SK-N-SH (cell line): Measurements from ENCODE around the gene C3AR1. TPM values are rescaled to one million over a fixed set of nuclear protein-coding genes. Genes with fewer than 3 reads are reported as not detected.

Experiments used
- CTCF ChIA-PET: fragments of 300-600, 350-600 bp; formaldehyde crosslinking; extraction: SDS; loops from one replicate; lab custom pipeline; 2021; lab: Yijun Ruan, JAX
- POLR2A ChIA-PET: fragments of 350-600 bp; sonication (Branson Sonifier 250); formaldehyde crosslinking; extraction: SDS; loops from one replicate; lab custom pipeline; 2020; ENCODE audit warnings: antibody characterized with exemption, inconsistent platforms; lab: Yijun Ruan, JAX
- DNase-seq: peaks from one replicate; pipeline ENCODE4 v3.0.0; 2012
- H2AFZ ChIP-seq: fragments of 200-600 bp; sonication (generic); 2 replicates; pipeline ENCODE4 v1.8.1; 2016; ENCODE audit warnings: antibody characterized with exemption, mild to moderate bottlenecking, low read depth
- H3F3A ChIP-seq: fragments of 200-600 bp; sonication (generic); replicated peaks from 2 replicates; pipeline ENCODE3; 2016; ENCODE audit warnings: antibody characterized with exemption, mild to moderate bottlenecking; ENCODE audit not compliant: insufficient read depth
- H3K27ac ChIP-seq, 2 experiments: fragments of 200-500 bp in 1 of 2; fragments of 200-600 bp in 1 of 2; sonication (Bioruptor generic) in 1 of 2; sonication (generic), shearing (Covaris generic) in 1 of 2; 2 replicates each; pipeline versions ENCODE4 v1.5.1 to v1.6.1; 2014 to 2016; ENCODE audit warnings: low read depth in 2 of 2, inconsistent platforms in 1 of 2, low read length in 1 of 2, mild to moderate bottlenecking in 1 of 2, mixed read lengths in 1 of 2
- H3K27me3 ChIP-seq: fragments of 200-600 bp; sonication (generic), shearing (Covaris generic); 2 replicates; pipeline ENCODE4 v1.6.1; 2016; ENCODE audit warnings: mixed run types; ENCODE audit not compliant: insufficient read depth
- H3K36me3 ChIP-seq, 2 experiments: fragments of 200-500 bp in 1 of 2; fragments of 200-600 bp in 1 of 2; sonication (Bioruptor generic) in 1 of 2; sonication (generic) in 1 of 2; replicated peaks in 1 of 2; 2 replicates each; pipeline versions ENCODE3 to v1.5.1; 2014 to 2016; ENCODE audit warnings: low read length in 1 of 2, mild to moderate bottlenecking in 1 of 2; ENCODE audit not compliant: insufficient read depth in 2 of 2, control insufficient read depth in 1 of 2
- H3K4me1 ChIP-seq, 2 experiments: fragments of 200-500 bp in 1 of 2; fragments of 200-600 bp in 1 of 2; sonication (Bioruptor generic) in 1 of 2; sonication (generic), shearing (Covaris generic) in 1 of 2; 2 replicates each; pipeline versions ENCODE4 v1.5.1 to v1.6.1; 2014 to 2016; ENCODE audit warnings: low read depth in 1 of 2, low read length in 1 of 2, mixed run types in 1 of 2; ENCODE audit not compliant: insufficient read depth in 2 of 2, control insufficient read depth in 1 of 2
- H3K4me2 ChIP-seq: fragments of 200-600 bp; sonication (generic), shearing (Covaris generic); 2 replicates; pipeline ENCODE4 v1.6.1; 2017; ENCODE audit warnings: mixed run types
- H3K4me3 ChIP-seq, 2 experiments: fragments of 200-500 bp in 1 of 2; fragments of 200-600 bp in 1 of 2; sonication (Bioruptor generic) in 1 of 2; sonication (generic), shearing (Covaris generic) in 1 of 2; 2 replicates each; pipeline versions ENCODE4 v1.5.1 to v1.8.1; 2014 to 2016; ENCODE audit warnings: low read depth in 2 of 2, inconsistent platforms in 1 of 2, low read length in 1 of 2, mild to moderate bottlenecking in 1 of 2, mixed read lengths in 1 of 2, moderate library complexity in 1 of 2
- H3K79me2 ChIP-seq: fragments of 200-600 bp; sonication (generic); 2 replicates; pipeline ENCODE4 v1.8.1; 2017; ENCODE audit warnings: mild to moderate bottlenecking; ENCODE audit not compliant: insufficient read depth
- H3K9ac ChIP-seq: fragments of 200-600 bp; sonication (generic); 2 replicates; pipeline ENCODE4 v1.6.1; 2017; ENCODE audit warnings: mixed run types
- H3K9me2 ChIP-seq: fragments of 200-600 bp; sonication (generic); 2 replicates; pipeline ENCODE4 v1.6.1; 2017; ENCODE audit warnings: mixed run types
- H3K9me3 ChIP-seq: fragments of 200-600 bp; sonication (generic); 2 replicates; pipeline ENCODE4 v1.6.1; 2017; ENCODE audit warnings: mixed run types, mild to moderate bottlenecking, moderate library complexity
- H4K20me1 ChIP-seq: fragments of 200-600 bp; sonication (generic); 2 replicates; pipeline ENCODE4 v1.6.1; 2017; ENCODE audit warnings: mild to moderate bottlenecking, mixed run types; ENCODE audit not compliant: insufficient read depth
- ELF1 ChIP-seq: IDR thresholded peaks from 2 replicates; pipeline ENCODE4 v1.4.0; 2012
- EP300 ChIP-seq, 2 experiments: IDR thresholded peaks; 2 replicates each; pipeline versions ENCODE4 v1.4.0 to v1.6.1; 2012; ENCODE audit warnings: borderline replicate concordance in 1 of 2, low read depth in 1 of 2, low read length in 1 of 2
- FOXJ3 ChIP-seq: sonication (generic); formaldehyde crosslinking; IDR thresholded peaks from 2 replicates; pipeline ENCODE4 v1.5.1; 2020; ENCODE audit warnings: mild to moderate bottlenecking, missing genetic modification reagents
- FOXM1 ChIP-seq: IDR thresholded peaks from 2 replicates; pipeline ENCODE4 v1.4.0; 2012; ENCODE audit warnings: low read depth, mild to moderate bottlenecking
- JUND ChIP-seq: IDR thresholded peaks from 2 replicates; pipeline ENCODE4 v1.4.0; 2012
- MXI1 ChIP-seq: IDR thresholded peaks from 2 replicates; pipeline ENCODE4 v1.6.1; 2012; ENCODE audit warnings: mild to moderate bottlenecking, low read depth, low read length, improper control_type of control experiment
- NFIC ChIP-seq: IDR thresholded peaks from 2 replicates; pipeline ENCODE4 v1.4.0; 2012; ENCODE audit warnings: borderline replicate concordance
- NRF1 ChIP-seq: IDR thresholded peaks from 2 replicates; pipeline ENCODE4 v1.6.1; 2012; ENCODE audit warnings: low read depth, mild to moderate bottlenecking, low read length
- RAD21 ChIP-seq: IDR thresholded peaks from 2 replicates; pipeline ENCODE4 v1.6.1; 2012; ENCODE audit warnings: mild to moderate bottlenecking, low read length
- RXRA ChIP-seq: IDR thresholded peaks from 2 replicates; pipeline ENCODE4 v1.4.0; 2012; ENCODE audit warnings: low read depth, mild to moderate bottlenecking, borderline replicate concordance
- SIN3A ChIP-seq: IDR thresholded peaks from 2 replicates; pipeline ENCODE4 v1.6.1; 2012; ENCODE audit warnings: low read depth, mild to moderate bottlenecking, low read length, moderate library complexity, borderline replicate concordance
- TAF1 ChIP-seq: IDR thresholded peaks from 2 replicates; pipeline ENCODE4 v1.6.1; 2012; ENCODE audit warnings: low read depth, mild to moderate bottlenecking, low read length, moderate library complexity, borderline replicate concordance
- TCF12 ChIP-seq: IDR thresholded peaks from 2 replicates; pipeline ENCODE4 v1.4.0; 2012
- TEAD4 ChIP-seq: IDR thresholded peaks from 2 replicates; pipeline ENCODE4 v1.4.0; 2012; ENCODE audit warnings: mild to moderate bottlenecking, borderline replicate concordance; ENCODE audit not compliant: insufficient read depth
- WGBS: methylation state at CpG from one replicate; pipeline ENCODE4 v1.1.6; 2017; ENCODE audit warnings: low lambda C conversion rate; 5-methylcytosine and 5-hydroxymethylcytosine counted together
- polyA plus RNA-seq, 3 experiments: library from polyadenylated mRNA; depleted of rRNA; stranded (reverse); fragments of >200 nt; gene quantifications; 2 replicates each; pipeline ENCODE4 v1.2.3, GENCODE V29; 2012
- TF ChIP-seq, protein P1 (sequence below): fragments of 150-350 bp; IDR thresholded peaks from 2 replicates; pipeline ENCODE4 v1.6.1; 2016; ENCODE audit warnings: mild to moderate bottlenecking, low read depth, low read length
- TF ChIP-seq, protein P2 (sequence below): IDR thresholded peaks from 2 replicates; pipeline ENCODE4 v1.4.0; 2012; ENCODE audit warnings: low read depth, borderline replicate concordance

The C3AR1 gene
- polyA plus RNA-seq, 1 of the 3 experiments (the other 2 are of a cell fraction), result 1.4 TPM

- H3K27me3 ChIP-seq, result no peaks in the 10 kb centered on the region
- TF ChIP-seq MXI1, result no peak
- TF ChIP-seq ELF1, result no peak
- no peak for TF ChIP-seq FOXM1
- no peak for TF ChIP-seq FOXJ3
- no peak overlapping the region for H2AFZ ChIP-seq
- no peaks in the 10 kb centered on the region for H3K79me2 ChIP-seq
- no peaks in the 10 kb centered on the region for H3K9me3 ChIP-seq
- no peaks in the 10 kb centered on the region for H4K20me1 ChIP-seq
- H3K9ac ChIP-seq, result no peak overlapping the region
- H3K4me2 ChIP-seq, result no peak overlapping the region
- H3F3A ChIP-seq, result no peaks in the 10 kb centered on the region
- CTCF ChIA-PET, result interaction anchor here (0.8 to 3.8 kb wide), 3 partner anchors 12 to 20 kb away, joined by 3 to 23 read pairs (median 4); no protein-coding TSS in a partner anchor
- H3K4me3 ChIP-seq, result no peak overlapping the region
- no peaks in the 10 kb centered on the region for H3K4me1 ChIP-seq
- no peak overlapping the region for H3K27ac ChIP-seq
- peaks cover 12 to 16% of the 10 kb centered on the region in 2 experiments for H3K36me3 ChIP-seq
- DNase-seq, result no peak
- H3K9me2 ChIP-seq, result no peaks in the 10 kb centered on the region
- 77% methylated on average over 6 of the region's 6 CpGs for WGBS
- POLR2A ChIA-PET, result no interaction called here
These were observed 7.7 kb downstream of the C3AR1 start for GRCh38 chr12:8058506-8058905.

DNA sequence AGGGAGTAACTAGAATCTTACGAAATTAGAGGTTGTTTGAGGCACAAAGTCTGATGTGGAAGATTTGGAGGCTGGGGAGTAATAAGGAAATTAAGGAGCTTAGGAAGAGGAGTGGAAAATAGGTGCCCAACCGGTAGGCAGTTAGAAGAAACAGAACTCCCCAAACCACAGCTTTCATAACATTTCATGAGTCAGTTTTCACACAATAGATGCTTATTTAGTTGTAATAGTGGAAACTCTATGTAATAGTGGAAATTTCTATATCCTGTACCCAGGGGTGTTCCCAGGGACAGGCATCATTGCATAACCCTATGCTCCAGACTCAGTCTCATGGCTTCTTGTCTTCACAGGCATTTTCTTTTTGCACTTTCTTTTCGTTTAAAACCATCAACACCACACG is 8.3 kb downstream of the C3AR1 start:
- 75% methylated on average over 4 of the region's 4 CpGs for WGBS
- no peak overlapping the region for H2AFZ ChIP-seq
- CTCF ChIA-PET, result interaction anchor here (3.8 kb wide), 1 partner anchor 12 kb away, joined by 23 read pairs; no protein-coding TSS in a partner anchor
- H3K4me3 ChIP-seq, result no peak overlapping the region
- peaks cover 15 to 23% of the 10 kb centered on the region in 2 experiments for H3K36me3 ChIP-seq
- H3K9me3 ChIP-seq, result no peaks in the 10 kb centered on the region
- no peak for DNase-seq
- no peak for TF ChIP-seq TAF1
- TF ChIP-seq, protein P1, sequence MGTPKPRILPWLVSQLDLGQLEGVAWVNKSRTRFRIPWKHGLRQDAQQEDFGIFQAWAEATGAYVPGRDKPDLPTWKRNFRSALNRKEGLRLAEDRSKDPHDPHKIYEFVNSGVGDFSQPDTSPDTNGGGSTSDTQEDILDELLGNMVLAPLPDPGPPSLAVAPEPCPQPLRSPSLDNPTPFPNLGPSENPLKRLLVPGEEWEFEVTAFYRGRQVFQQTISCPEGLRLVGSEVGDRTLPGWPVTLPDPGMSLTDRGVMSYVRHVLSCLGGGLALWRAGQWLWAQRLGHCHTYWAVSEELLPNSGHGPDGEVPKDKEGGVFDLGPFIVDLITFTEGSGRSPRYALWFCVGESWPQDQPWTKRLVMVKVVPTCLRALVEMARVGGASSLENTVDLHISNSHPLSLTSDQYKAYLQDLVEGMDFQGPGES, result no peak
- no peak for TF ChIP-seq RAD21
- no peak for TF ChIP-seq FOXJ3
- no peak for TF ChIP-seq EP300 (IDR thresholded peaks at IDR 0.05; ENCODE audit: borderline replicate concordance in 1 of 2, low read depth in 1 of 2, low read length in 1 of 2)
- TF ChIP-seq MXI1, result no peak
- no peak for TF ChIP-seq JUND
- no peak for TF ChIP-seq RXRA
- TF ChIP-seq TCF12, result no peak
- TF ChIP-seq ELF1, result no peak
- TF ChIP-seq FOXM1, result no peak
- TF ChIP-seq, protein P2, sequence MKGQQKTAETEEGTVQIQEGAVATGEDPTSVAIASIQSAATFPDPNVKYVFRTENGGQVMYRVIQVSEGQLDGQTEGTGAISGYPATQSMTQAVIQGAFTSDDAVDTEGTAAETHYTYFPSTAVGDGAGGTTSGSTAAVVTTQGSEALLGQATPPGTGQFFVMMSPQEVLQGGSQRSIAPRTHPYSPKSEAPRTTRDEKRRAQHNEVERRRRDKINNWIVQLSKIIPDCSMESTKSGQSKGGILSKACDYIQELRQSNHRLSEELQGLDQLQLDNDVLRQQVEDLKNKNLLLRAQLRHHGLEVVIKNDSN, result no peak
- TF ChIP-seq TEAD4, result no peak
- TF ChIP-seq NFIC, result no peak
- TF ChIP-seq NRF1, result no peak
- no peak for TF ChIP-seq SIN3A
- TF ChIP-seq, all 33 proteins: peak for 0
- no peaks in the 10 kb centered on the region for H4K20me1 ChIP-seq
- no peaks in the 10 kb centered on the region for H3K27me3 ChIP-seq
- H3K79me2 ChIP-seq, result no peaks in the 10 kb centered on the region
- no peaks in the 10 kb centered on the region for H3K4me1 ChIP-seq
- no peaks in the 10 kb centered on the region for H3K9me2 ChIP-seq
- no peak overlapping the region for H3K4me2 ChIP-seq
- POLR2A ChIA-PET, result no interaction called here
- H3K27ac ChIP-seq, result no peak overlapping the region
- no peaks in the 10 kb centered on the region for H3F3A ChIP-seq
- H3K9ac ChIP-seq, result no peak overlapping the region
